H4 (cell line): ENCODE results near the gene CPA1. TPM values are rescaled to one million over a fixed set of nuclear protein-coding genes. Genes with fewer than 3 reads are reported as not detected.

Source experiments
- DNase-seq: peaks from one replicate; pipeline ENCODE4 v3.0.0-alpha.2; 2015; ENCODE audit warnings: low spot score
- total RNA-seq: library from RNA; depleted of rRNA; stranded (reverse); fragments of >200 nt; shearing (Covaris generic); gene quantifications from 2 replicates; pipeline ENCODE4 v1.2.3, GENCODE V29; 2014; rRNA removed

The CPA1 gene
- not detected in 2 replicates for total RNA-seq

DNA sequence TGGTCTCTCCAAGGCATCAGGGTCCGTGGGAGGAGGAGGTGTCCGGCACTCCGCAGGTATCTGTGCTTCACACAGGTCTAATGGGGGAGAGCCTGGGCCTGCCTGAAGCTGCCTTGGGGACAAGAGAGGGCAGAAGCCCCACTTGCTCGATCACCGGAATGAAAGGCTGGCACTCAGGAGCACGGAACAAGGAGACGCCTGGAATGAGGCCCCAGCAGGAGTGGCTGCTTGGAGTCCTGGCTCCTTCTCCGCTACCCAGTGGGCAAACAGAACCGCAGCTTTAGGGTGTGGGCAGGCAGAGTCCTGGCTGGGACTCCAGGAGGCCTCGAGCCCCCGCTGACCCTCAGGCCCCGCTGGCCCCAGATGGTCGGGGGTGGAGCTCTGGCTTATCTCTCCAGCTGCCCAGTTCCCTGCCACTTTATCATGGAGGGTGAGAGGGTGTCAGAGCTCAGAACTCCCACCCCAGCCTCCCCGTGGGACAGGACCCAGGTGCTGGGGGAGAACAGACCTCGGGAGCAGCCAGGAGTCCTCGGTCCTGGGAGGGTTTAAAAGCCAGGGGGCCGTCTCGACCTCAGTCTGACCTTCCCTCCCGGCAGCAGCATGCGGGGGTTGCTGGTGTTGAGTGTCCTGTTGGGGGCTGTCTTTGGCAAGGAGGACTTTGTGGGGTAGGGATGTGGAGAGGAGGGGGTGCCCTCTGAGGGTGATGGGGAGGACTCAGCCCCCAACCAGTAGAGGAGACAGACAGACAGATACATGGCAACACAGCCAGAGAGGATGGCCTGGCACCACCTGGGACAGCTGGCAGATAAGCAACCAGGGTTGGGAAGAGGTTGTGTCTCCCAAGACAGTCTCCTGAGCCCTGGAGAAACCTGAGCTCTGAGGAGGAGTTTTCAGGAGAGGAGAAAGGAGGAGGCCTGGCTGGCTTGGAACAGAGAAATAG lies at the start of gene CPA1:
Gene CPA1 (plus strand): TSS at position 574 of the 940 bp plus-strand sequence. CDS start 27 bp downstream, at position 601.
- no peak for DNase-seq

DNA sequence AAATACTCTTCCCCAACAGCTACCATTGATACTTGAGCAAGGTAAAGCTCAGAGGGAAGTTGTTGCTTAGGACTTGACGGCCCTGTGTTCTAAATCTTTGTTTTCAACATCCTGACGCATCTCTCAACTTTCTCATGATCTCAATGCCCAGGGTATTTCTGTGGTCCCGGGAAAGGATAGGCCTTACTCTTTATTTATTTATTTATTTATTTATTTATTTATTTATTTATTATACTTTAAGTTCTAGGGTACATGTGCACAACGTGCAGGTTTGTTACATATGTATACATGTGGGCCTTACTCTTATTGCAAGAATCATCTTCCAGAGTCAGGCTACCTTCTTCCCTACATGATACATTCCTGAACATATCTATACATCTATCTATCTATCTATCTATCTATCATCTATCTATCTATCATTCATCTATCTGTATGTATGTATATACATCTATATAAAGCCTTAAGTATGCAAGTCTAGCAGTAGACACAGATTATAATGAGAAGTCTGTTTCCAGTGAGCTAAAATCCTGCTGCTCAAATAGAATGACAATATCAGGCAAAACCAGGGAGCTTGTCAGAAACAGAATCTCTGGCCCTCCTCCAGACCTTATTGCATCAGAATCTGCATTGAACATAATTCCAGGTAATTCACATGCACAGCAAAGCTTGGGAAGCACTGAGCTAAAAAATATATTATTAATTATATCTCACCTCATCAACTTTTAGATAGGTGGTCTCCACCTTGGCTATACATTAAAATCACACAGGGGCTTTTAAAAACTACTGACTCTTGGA lies 47.8 kb upstream of the CPA1 start:
- no peak for DNase-seq

DNA sequence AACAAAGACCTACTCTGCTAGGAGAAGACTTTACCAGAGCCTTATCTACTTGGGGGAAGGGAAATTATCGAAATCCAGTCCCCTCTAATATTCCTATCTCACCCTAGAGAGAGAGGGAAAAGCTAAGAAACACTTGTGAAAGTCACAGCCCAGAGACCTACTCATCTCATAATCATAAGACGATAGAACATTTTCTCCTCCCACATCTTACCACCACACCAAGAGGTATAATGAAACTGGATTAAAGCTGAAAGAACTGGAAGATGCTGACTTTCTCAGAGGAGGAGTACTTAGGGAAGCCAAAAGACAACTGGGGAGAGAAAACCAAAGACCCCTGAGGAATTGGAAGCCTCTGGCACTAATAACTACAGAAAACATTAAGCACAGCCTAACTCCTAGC lies 46.5 kb upstream of the CPA1 start:
- DNase-seq: no peak

DNA sequence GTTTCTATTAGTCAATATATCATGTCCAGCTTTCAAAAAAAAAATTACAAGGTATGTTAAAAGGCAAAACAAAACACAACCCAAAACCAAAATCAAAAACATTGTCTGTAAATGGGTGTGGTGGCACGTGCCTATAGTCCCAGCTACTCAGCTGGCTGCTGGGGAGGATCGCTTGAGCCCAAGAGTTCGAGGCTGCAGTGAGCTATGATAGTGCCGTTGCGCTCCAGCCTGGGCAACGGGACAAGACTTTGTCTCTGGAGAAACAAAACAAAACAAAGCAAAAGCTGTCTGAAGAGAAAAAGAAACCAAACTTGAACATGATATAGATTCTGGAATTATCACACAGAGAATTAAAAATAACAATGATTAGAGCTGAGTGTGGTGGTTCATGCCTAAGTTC lies 46.0 kb upstream of the CPA1 start:
- DNase-seq: no peak

DNA sequence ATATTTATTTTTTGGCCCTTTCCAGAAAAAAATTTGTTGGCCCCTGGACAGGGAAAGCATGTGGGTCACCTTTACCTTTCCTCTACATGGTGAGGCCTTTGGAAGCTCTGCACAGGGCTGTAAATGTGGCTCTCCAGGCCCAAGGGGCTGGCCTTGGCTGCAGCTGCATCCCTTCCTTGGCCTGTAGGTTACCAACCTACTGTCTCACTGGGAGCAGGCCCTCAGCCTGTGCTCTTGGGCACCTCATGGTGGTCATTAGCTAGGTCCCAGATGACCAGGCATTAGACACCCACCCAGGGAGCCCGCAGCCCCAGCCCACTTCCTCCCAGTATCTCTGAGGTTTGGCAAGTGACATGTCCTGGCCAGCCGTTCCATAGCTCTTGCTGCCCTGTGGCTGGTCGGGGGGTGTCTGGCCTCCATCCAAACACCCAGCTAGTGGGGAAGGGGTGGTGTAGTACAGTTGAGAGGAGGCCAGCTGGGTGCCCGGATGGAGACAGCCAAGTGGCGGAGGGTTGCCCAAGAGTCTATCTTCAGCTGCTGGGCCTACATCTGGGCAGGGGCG lies 42.8 kb upstream of the CPA1 start:
- no peak for DNase-seq

DNA sequence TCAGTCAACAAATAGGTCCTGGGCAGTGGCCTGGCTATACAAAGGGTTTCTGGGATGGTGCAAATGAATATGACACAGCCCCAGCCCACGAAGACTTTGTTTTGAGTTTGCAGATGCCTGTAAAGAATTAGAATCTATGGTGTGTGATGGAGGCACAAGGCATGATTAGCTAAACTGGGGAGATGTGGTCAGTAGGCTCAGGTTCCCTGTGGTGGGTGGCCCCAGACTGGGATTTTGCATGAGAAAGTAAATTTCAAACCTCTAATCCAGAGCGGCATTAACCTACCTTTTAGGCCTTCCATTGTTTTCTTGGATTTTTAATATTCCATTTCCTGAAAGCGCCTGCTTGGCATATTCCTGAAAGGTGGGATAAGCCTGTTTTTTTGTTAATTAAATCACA lies 42.1 kb upstream of the CPA1 start:
- no peak for DNase-seq

DNA sequence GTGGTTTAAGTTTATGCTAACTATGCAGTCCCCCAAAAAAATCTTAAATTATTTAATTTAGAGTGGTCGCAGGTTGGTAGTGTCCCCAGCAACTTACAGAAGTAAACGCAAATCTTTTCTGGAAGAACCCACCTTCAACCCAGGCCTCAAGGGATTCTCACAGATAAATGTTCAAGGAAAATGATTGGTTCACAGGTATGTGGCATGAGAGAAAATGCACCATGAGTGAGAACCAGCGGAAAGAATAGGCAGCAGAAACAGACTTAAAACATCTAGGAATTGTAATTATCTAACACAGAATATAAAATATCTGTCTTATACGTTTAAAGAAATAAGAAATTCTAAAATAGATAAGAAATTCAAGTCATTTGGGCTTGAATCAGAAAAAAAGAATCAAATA lies 38.4 kb upstream of the CPA1 start:
- no peak for DNase-seq

DNA sequence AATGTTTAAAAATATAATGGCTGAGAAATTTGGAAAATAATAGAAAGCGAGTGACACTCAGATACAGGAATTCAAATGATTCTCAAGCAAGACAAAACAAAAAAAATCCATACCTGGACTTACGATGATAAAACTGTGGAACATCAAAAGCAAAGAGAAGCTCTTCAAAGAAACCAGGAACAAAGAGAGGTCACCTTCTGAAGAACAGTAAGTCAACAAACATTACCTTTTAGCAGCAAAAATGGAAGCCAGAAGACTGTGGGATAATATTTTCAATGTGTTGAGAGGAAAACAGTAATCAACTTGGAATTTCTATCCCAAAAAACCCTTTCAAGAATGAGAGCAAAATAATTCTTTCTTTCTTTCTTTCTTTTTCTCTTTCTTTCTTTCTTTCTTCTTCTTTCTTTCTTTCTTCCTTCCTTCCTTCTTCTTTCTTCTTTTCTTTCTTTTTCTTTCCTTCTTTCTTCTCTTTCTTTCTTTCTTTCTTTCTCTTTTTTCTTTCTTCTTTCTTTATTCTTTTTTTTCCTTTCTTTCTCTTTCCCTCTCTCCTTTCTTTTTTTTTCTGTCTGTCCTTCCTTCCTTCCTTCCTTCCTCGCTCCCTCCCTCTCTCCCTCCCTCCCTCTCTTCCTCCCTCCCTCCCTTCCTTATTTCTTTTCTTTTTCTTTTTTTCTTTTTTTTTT lies 37.5 kb upstream of the CPA1 start:
- no peak for DNase-seq

DNA sequence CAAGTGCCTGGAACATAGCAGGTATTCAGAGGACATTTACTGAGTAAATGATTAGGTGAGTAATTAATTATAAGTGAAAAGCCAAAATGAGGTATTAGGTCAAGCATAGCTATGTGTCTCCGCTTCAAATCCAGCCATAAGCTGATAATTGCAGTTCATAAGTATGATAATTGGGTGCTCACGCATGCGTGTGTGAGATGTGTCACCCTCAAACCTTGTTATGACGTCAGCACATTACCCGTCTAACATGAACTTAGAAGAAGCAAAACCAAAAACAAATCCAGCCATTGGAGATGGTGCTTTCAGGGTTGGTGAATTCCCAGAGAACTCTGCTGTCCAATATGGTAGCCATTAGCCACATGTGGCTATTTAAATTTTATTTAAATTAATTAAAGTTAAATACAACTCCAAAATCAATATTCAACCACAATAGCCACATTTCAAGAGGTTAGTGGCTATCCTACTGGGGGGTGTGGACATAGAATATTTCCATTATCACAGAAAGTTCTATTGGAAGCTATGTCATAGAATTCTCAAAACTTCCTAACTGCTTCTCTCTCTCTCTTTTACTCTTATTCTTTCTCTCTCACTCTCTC lies 35.9 kb upstream of the CPA1 start, which contains the start of gene CPA5:
Gene CPA5 (plus strand): TSS at position 546 of the 596 bp plus-strand sequence. CDS start 1,670 bp downstream, outside the sequence.
- DNase-seq: no peak

DNA sequence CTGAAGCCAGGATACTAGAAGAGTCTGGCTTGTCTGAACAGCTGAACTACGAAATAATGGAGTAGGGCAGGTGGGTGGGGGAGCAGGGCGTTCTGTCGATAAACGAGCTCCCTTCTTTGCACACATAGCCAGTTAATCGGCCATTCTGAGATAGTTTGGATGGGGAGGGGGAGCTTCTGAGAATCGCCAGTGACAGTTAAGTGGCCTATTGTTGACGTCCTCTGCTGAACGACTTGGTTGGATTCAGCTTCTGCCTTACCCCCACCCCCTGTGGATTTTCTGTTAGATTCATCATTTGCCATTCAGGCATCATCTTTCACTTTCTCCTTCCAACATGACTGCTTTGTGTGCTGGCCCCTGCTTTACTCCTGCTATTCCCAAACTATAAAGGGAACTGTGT lies 35.2 kb upstream of the CPA1 start:
- no peak for DNase-seq

DNA sequence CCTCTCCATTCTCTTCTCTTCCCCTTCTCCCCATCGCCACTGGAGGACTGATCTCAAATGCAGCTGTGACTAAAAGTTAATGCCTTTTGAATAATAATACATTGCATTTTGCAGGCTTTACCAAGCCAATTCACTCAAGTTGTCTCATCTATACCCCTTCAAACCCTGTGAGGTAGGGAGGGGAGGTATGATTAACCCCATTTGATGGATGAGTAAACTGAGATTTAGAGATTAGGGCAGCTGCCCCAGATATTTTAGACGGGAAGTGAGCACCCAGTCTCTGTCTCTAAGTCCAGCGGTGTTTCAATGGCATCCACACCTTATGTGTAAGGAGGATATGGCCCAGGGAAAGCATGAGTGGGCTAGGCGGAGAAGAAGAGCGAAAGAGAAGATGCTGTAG lies 34.6 kb upstream of the CPA1 start:
- no peak for DNase-seq

DNA sequence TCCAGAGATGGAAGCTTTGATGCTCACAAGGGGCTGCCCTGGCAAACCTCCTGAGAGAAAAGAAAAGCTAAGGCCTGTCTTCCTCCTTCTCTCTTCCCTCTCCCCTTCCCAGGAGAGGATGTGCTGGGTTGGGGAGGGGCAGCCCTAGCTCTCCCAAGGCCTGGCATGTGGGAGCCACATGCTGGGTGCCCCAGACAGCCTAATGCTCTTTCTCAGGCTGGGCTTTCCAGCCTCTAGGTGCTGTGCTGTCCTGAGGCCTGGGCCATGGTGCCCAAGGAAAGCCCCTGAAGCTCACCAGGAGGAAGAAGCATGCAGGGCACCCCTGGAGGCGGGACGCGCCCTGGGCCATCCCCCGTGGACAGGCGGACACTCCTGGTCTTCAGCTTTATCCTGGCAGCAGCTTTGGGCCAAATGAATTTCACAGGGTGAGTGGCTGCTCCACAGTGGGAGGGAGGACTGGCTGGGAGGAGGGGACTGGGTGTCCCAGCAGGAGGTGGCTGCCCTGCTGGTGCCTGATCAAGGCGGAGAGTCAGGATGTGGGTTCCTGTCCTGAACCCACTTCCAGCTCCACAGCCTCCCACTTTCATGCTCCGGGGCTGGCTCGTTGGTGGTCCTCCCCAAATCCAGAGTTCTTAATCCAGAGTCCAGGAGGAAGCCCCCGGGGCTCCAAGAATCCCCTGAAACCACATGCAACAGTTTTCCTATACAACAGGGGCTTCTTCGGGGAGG lies 34.0 kb upstream of the CPA1 start:
- DNase-seq: no peak

DNA sequence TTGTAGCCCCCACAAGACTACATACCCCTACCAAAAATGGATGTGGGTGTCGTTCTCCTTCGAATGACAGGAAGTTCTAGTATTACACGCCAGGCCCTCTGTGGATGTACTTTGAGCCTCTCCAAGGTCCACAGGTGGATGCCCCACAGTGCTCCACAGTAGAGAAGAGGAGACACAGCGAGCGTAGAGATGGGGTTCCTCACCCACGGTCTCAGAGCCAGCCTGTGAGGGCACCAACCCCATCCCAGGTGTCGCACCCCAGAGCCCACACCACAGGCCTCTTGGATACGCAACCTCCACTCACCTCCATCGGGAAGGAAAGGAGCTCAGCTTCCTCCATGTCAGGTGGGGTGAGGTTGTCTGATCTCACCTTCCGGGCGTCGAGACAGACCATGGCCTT lies 33.4 kb upstream of the CPA1 start:
- no peak for DNase-seq

DNA sequence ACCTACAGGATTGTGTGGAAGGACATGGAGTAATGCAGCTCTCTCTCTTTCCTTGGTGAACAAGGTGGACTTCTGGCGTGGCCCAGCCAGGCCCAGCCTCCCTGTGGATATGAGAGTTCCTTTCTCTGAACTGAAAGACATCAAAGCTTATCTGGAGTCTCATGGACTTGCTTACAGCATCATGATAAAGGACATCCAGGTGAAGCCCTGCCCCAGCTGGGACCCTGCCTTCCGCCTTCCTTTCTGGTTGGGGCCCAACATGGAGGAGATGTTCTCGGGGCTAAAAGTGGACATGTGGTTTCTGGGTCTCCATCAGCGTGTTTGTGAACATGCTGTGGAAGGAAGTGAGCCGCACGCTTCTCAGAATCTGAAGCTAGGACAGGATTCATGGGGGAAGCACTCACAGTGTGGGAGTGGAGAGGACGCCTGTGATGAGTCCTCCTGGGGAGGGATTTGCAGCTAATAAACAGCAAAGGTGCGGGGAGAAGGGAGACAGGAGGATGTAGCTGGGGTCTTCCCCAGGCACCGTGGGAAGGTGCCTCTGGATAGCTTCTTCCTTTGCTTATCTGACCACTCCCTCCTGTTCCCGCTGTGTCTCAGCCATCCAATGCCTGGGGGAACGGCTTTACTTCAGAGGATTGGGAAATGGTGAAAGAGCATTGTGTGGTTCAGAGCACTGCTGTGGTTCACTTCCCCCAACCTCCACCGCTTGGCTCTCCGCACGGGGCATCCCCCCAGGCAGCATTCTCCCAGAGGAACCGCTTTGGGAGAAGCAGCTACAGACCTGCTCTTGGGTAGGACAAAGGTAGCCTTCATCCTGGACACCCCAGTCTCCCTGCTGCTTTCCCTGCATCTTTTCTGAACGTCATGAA lies 30.1 kb upstream of the CPA1 start:
- DNase-seq: no peak

DNA sequence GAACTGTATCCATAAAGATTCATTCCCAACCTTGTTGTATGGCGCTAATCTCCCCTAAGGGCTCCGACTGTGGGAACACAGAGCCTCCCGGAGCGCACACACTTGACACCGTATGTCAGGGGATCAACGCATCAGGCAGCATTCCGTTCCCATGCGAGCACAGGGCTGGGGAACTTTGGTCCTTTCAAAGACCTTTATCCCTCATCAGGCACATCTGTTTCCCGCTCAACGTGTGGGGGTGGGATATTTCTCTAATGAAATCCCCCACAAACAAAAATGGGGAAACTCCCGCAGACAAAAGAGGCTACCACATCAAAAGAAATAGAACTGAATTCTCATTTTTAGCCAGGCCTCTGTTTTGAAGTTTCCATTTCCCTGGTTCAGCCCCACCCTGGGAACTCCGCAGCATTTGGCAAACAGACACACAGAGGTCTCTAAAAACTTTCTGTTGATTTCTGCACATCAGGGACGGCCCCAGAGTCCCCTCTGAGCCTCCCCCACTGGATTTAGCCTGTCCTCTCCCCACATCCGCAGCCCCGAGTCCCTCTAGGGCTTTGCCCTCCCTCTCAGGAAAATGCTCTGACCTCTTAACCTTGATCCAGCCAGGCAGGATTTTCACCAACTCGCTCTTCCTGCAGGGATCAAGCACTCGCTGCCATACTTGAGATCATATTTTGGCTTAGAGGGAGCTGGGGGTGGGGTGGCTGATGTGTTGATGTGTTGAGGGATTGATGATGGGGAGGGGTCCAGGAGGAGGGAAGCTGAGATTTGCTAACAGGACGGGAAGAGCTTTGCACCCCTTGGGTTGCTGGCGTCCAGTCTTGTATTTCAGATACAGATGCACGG lies 29.1 kb upstream of the CPA1 start:
- DNase-seq: no peak

DNA sequence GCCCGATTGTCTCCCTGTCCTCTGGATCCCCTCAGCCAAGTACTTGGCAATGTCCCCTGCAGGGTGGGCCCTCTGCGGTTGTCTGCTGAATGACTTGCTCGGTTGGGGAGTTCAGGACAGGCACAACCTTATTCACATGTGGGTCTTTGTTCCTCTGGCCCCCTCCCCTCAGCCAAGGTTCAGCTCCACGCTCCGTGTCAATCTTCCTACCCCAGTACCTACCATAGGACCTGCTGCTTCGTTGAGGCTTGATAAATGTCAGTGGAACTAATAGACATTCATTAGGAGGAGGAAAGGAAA lies 28.6 kb upstream of the CPA1 start:
- no peak for DNase-seq

DNA sequence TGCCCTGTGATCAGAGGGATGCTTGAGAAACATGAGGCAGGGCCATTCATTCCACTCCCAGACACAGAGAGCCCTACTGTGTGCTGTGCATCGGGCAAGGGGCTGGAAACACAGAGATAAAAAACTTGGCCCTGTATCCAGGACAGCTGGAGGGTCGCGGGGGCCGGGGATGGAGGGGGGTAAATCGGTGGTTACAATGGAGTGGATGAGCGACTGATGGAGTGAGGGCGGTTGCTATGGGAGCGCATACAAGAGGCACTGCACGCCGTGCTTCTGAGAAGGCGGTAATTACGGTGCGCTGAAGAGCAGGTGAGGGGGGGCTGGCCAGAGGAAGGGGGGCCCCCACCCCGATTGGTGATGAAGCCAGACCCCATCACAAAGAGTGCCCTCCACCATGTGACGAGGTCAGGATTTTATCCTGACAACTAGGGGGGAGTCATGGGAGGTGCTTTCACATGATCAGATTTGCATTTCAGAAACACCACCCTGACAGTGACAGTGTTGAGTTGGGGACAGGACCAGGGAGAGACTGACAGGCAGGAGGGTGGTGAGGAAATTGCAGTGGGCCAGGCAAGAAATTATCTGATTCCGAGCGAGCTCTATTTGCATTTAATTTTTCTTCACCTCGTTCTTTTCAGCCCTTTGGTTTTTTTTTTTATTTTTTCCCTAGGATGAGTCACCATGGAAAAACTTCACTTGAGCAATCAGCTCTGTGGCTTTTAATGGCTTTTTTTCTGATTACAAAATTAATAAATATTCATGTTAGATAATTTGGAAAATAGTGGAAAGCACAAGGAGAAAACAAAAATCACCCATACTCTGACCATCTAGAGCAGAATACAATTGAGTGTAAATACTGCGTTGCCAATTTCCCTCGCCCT lies 27.9 kb upstream of the CPA1 start:
- no peak for DNase-seq

DNA sequence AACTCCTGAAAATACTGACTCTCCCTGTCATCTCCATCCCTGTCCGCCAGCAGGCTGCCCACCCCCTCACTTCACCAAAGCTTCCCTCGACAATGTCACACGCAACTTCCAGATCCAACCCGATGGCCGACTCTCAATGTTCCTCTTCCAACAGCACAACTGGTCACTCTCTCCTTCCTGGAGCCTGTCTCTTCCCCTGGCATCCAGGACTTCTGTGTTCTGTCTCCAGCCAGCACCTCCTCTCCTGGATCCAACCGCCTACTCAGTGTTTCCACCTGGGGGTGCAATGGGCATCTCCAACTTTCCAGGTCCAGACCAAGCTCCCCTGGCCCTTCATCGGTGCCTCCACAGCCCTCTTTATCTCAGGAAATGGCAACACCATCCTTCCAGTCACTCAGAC lies 27.1 kb upstream of the CPA1 start:
- no peak for DNase-seq
